Bronchial epithelial cell (primary cell): ENCODE measurements around the gene CDC5L. TPM values are rescaled to one million over a fixed set of nuclear protein-coding genes. Genes with fewer than 3 reads are reported as not detected.
A peak's percentile ranks its signal among the peaks of the same experiment; 100 is the strongest.

ENCODE experiments used
- DNase-seq: peaks from one replicate; pipeline ENCODE4 v3.0.0-alpha.2; 2010; ENCODE audit warnings: low read depth
- FAIRE-seq: peaks from 2 replicates; lab custom pipeline; 2011; peaks lifted over from hg19 to GRCh38; lab: Jason Lieb, UNC
- H3K27me3 ChIP-seq: 2 replicates; pipeline ENCODE4 v1.5.1; 2011; ENCODE audit warnings: low read length; ENCODE audit not compliant: control insufficient read depth, insufficient read depth
- H3K36me3 ChIP-seq: 2 replicates; pipeline ENCODE4 v1.5.1; 2011; ENCODE audit warnings: low read length; ENCODE audit not compliant: control insufficient read depth, insufficient read depth
- H3K4me3 ChIP-seq: 2 replicates; pipeline ENCODE4 v1.5.1; 2011; ENCODE audit warnings: mild to moderate bottlenecking, low read depth, low read length, control low read depth
- CTCF ChIP-seq: IDR thresholded peaks from 2 replicates; pipeline ENCODE4 v1.5.1; 2011; ENCODE audit warnings: mild to moderate bottlenecking, moderate library complexity, low read length, control low read depth, inconsistent platforms; ENCODE audit not compliant: insufficient read depth, severe bottlenecking
- total RNA-seq: library from RNA; depleted of rRNA; stranded (reverse); fragments of >200 nt; gene quantifications from 2 replicates; pipeline ENCODE4 v1.2.1, GENCODE V29; 2014

CDC5L gene
- total RNA-seq, 1 donor from 2014 or later, result 16.8 TPM

GRCh38 chr6:44367681-44368080 is 19.8 kb upstream of the CDC5L start:
- TF ChIP-seq CTCF, result no peak
- Histone ChIP-seq H3K27me3 (no peaks in the 10 kb centered on the region), H3K36me3 (no peaks in the 10 kb centered on the region), H3K4me3 (no peak overlapping the region)
- no peak for FAIRE-seq
- no peak for DNase-seq

GRCh38 chr6:44373051-44373450 is 14.5 kb upstream of the CDC5L start:
- TF ChIP-seq CTCF, result no peak
- FAIRE-seq (no peak), DNase-seq (no peak)
- no peaks in the 10 kb centered on the region for H3K27me3 ChIP-seq
- no peak overlapping the region for H3K4me3 ChIP-seq
- no peaks in the 10 kb centered on the region for H3K36me3 ChIP-seq

- no peak for TF ChIP-seq CTCF
- Histone ChIP-seq H3K36me3 (no peaks in the 10 kb centered on the region), H3K27me3 (no peaks in the 10 kb centered on the region), H3K4me3 (no peak overlapping the region)
- peak; percentile 32 for DNase-seq
- no peak for FAIRE-seq
Observed at GRCh38 chr6:44373787-44374186, 13.7 kb upstream of the CDC5L start.

GRCh38 chr6:44375071-44375470 is 12.4 kb upstream of the CDC5L start:
- TF ChIP-seq CTCF, result no peak
- no peak for DNase-seq
- H3K36me3 ChIP-seq, result no peaks in the 10 kb centered on the region
- FAIRE-seq, result no peak
- no peak overlapping the region for H3K4me3 ChIP-seq
- H3K27me3 ChIP-seq, result no peaks in the 10 kb centered on the region

- DNase-seq, result no peak
- TF ChIP-seq CTCF, result no peak
- Histone ChIP-seq H3K27me3 (no peaks in the 10 kb centered on the region), H3K4me3 (no peak overlapping the region), H3K36me3 (no peaks in the 10 kb centered on the region)
- no peak for FAIRE-seq
Observed at GRCh38 chr6:44377484-44377883, 10.0 kb upstream of the CDC5L start.

- Histone ChIP-seq H3K27me3 (no peaks in the 10 kb centered on the region), H3K4me3 (no peak overlapping the region), H3K36me3 (no peaks in the 10 kb centered on the region)
- DNase-seq (peak; percentile 27), FAIRE-seq (no peak)
- TF ChIP-seq CTCF, result no peak
Observed at GRCh38 chr6:44377971-44378370, 9.5 kb upstream of the CDC5L start.
